K562 (cell line): ENCODE results near the gene STEAP2. TPM values are rescaled to one million over a fixed set of nuclear protein-coding genes. Genes with fewer than 3 reads are reported as not detected.

ENCODE experiments used
- ATAC-seq: fragments of 200-7000 bp; cut with Tn5 transposase; 3 replicates; pipeline ENCODE4 v1.9.1; 2020; ENCODE audit warnings: moderate library complexity
- BruUV-seq: library from RNA; stranded (reverse); fragments of 400-500 nt; replicated peaks from 2 replicates; lab custom pipeline; 2021; lab: Mats Ljungman, UMichigan
- CTCF ChIA-PET: fragments of 300-600 bp; formaldehyde crosslinking; extraction: SDS; loops from one replicate; lab custom pipeline; 2021; ENCODE audit warnings: low intra/inter-chr PET ratio; lab: Yijun Ruan, JAX
- POLR2A ChIA-PET: fragments of 300-600, 350-650 bp; sonication (Branson Sonifier 250); formaldehyde crosslinking; extraction: SDS; loops from one replicate; lab custom pipeline; 2021; ENCODE audit warnings: antibody characterized with exemption, inconsistent platforms; lab: Yijun Ruan, JAX
- DNase-seq, 4 experiments: peaks; one replicate each; pipeline versions ENCODE4 v3.0.0 to v3.0.0-alpha.2; 2011 to 2018; ENCODE audit warnings: low spot score in 3 of 4, mixed read lengths in 3 of 4; ENCODE audit errors: extremely low read depth in 1 of 4
- FAIRE-seq: peaks from 2 replicates; lab custom pipeline; 2011; peaks lifted over from hg19 to GRCh38; lab: Jason Lieb, UNC
- H2AFZ ChIP-seq: 2 replicates; pipeline ENCODE4 v1.6.0; 2011; ENCODE audit warnings: low read depth, low read length, control low read depth, inconsistent platforms
- H3K27ac ChIP-seq: fragments of 200-600 bp; 3 replicates; pipeline ENCODE4 v1.8.0; 2011; ENCODE audit warnings: low read depth, mild to moderate bottlenecking, control low read depth, inconsistent platforms, low read length, moderate library complexity, mixed read lengths; ENCODE audit errors: extremely low read depth
- H3K27me3 ChIP-seq, 2 experiments: fragments of 300-600 bp in 1 of 2; 2 replicates in 1 of 2; 3 replicates in 1 of 2; pipeline versions ENCODE4 v1.6.0 to v1.8.0; 2011; ENCODE audit warnings: inconsistent platforms in 2 of 2, low read length in 2 of 2, mild to moderate bottlenecking in 1 of 2, mixed read lengths in 1 of 2, moderate library complexity in 1 of 2; ENCODE audit not compliant: control insufficient read depth in 2 of 2, insufficient read depth in 2 of 2
- H3K36me3 ChIP-seq: fragments of 300-600 bp; 3 replicates; pipeline ENCODE4 v1.8.0; 2011; ENCODE audit warnings: mild to moderate bottlenecking, low read length, inconsistent platforms; ENCODE audit not compliant: control insufficient read depth, insufficient read depth
- H3K4me1 ChIP-seq, 2 experiments: fragments of 200-600 bp in 1 of 2; replicated peaks in 1 of 2; 2 replicates in 1 of 2; 3 replicates in 1 of 2; pipeline versions ENCODE4 v1.5.1 to v1.8.0; 2011; ENCODE audit warnings: inconsistent platforms in 2 of 2, low read length in 2 of 2, mild to moderate bottlenecking in 1 of 2, mixed read lengths in 1 of 2, moderate library complexity in 1 of 2; ENCODE audit not compliant: control insufficient read depth in 2 of 2, insufficient read depth in 2 of 2
- H3K4me2 ChIP-seq: 2 replicates; pipeline ENCODE4 v1.6.1; 2011; ENCODE audit warnings: low read length, control low read depth, inconsistent platforms, mixed read lengths; ENCODE audit not compliant: insufficient read depth
- H3K4me3 ChIP-seq: fragments of 200-600 bp; sonication (generic), shearing (Covaris generic); 2 replicates; pipeline ENCODE4 v1.5.1; 2016; ENCODE audit warnings: control low read depth, inconsistent platforms
- H3K79me2 ChIP-seq: fragments of 200-600 bp; 3 replicates; pipeline ENCODE4 v1.8.0; 2011; ENCODE audit warnings: low read length, inconsistent platforms; ENCODE audit not compliant: control insufficient read depth, insufficient read depth
- H3K9ac ChIP-seq, 2 experiments: 2 replicates each; pipeline versions ENCODE4 v1.6.0 to v1.6.1; 2011; ENCODE audit warnings: low read depth in 2 of 2, low read length in 2 of 2, control low read depth in 1 of 2, inconsistent platforms in 1 of 2, mild to moderate bottlenecking in 1 of 2, mixed read lengths in 1 of 2; ENCODE audit not compliant: insufficient read depth in 1 of 2
- H3K9me1 ChIP-seq: one replicate; pipeline ENCODE4 v1.6.0; 2011; ENCODE audit warnings: inconsistent platforms, mild to moderate bottlenecking, low read length, moderate library complexity; ENCODE audit not compliant: control insufficient read depth, insufficient read depth
- H3K9me3 ChIP-seq: replicated peaks from 2 replicates; pipeline ENCODE4 v1.5.1; 2011; ENCODE audit warnings: low read depth, low read length, inconsistent platforms; ENCODE audit not compliant: control insufficient read depth, insufficient read depth
- H4K20me1 ChIP-seq: replicated peaks from 2 replicates; pipeline ENCODE4 v1.6.1; 2011; ENCODE audit warnings: low read length, inconsistent platforms, mixed read lengths; ENCODE audit not compliant: control insufficient read depth, insufficient read depth
- ZFP1 ChIP-seq: fragments of 450-650 bp; formaldehyde crosslinking; IDR thresholded peaks from 2 replicates; pipeline ENCODE4 v1.4.0; 2020; ENCODE audit warnings: mild to moderate bottlenecking, mixed read lengths
- ZNF316 ChIP-seq: fragments of 450-650 bp; IDR thresholded peaks from 2 replicates; pipeline ENCODE4 v1.6.1; 2016
- WGBS: fragments of 100-300 bp; shearing (Covaris generic); methylation state at CpG from one replicate; pipeline ENCODE4 v1.1.6; 2016; ENCODE audit warnings: low coverage, mixed read lengths; ENCODE audit not compliant: insufficient coverage; ENCODE audit errors: missing lambda C conversion rate; 5-methylcytosine and 5-hydroxymethylcytosine counted together
- in situ Hi-C: fragments of 300-500 bp; cut with MboI; formaldehyde crosslinking; loops from 4 replicates; pipeline ENCODE4 v1.15.0; 2018; ENCODE audit warnings: inconsistent platforms, mixed read lengths
- intact Hi-C: fragments of 100-400 bp; cut with micrococcal nuclease; formaldehyde crosslinking; loops from 2 replicates; pipeline ENCODE4 v1.14.2; 2022
- polyA plus RNA-seq, 8 experiments: library from polyadenylated mRNA; depleted of rRNA in 4 of 8; stranded (reverse) in 5 of 8; unstranded in 3 of 8; fragments of >200 nt; fragmentation: Nextera tagmentation in 2 of 8; fragmentation: Illumina TruSeq in 1 of 8; extraction: Ambion mirVana in 2 of 8; extraction: Trizol in 1 of 8; gene quantifications; 2 replicates each; pipeline versions ENCODE4 v1.2.1 to v1.2.3, GENCODE V29; 2011 to 2014; ENCODE audit warnings: inconsistent platforms in 1 of 8, missing spikeins in 1 of 8
- small RNA-seq: library from RNA; depleted of rRNA; stranded (forward); fragments of <200 nt; gene quantifications from one replicate; pipeline ENCODE3, GENCODE V24; 2014
- total RNA-seq, 7 experiments: library from RNA; depleted of rRNA in 6 of 7; stranded (reverse); fragments of >200 nt in 6 of 7; fragmentation: Illumina TruSeq in 2 of 7; extraction: Trizol in 2 of 7; gene quantifications; 2 replicates each; pipeline versions ENCODE4 v1.2.1 to v1.2.3, GENCODE V29; 2011 to 2021; ENCODE audit warnings: low replicate concordance in 1 of 7

Gene STEAP2
- total and polyA plus RNA-seq, 9 of the 15 experiments (the other 6 are each of a cell fraction or from before 2014, with no cell fraction given), result 0.02 to 0.03 TPM; not detected in 7

- H3K79me2 ChIP-seq, result no peaks in the 10 kb centered on the region
- H3K4me3 ChIP-seq, result no peak overlapping the region
- no peak overlapping the region; the same call in 1 of the 2 replicates for H2AFZ ChIP-seq
- no peaks in the 10 kb centered on the region for H3K36me3 ChIP-seq
- no peak for DNase-seq
- no peaks in the 10 kb centered on the region for H3K4me1 ChIP-seq
- BruUV-seq, result no TSS peak
- TF ChIP-seq ZNF316 (peak; percentile 10; the same call in 1 of the 2 replicates), ZFP1 (no peak)
- ChIA-PET POLR2A (no interaction called here), CTCF (no interaction called here)
- in situ Hi-C loops (no loop called here), intact Hi-C loops (no loop called here)
- H3K27ac ChIP-seq, result no peak overlapping the region
- H3K9me1 ChIP-seq, result no peaks in the 10 kb centered on the region
- WGBS, result 4% methylated on average over 5 of the region's 5 CpGs
- no peak for FAIRE-seq
- H3K27me3 ChIP-seq, result no peaks in the 10 kb centered on the region
- H3K9ac ChIP-seq, result no peak overlapping the region
- ATAC-seq, result no peak
- H4K20me1 ChIP-seq, result no peaks in the 10 kb centered on the region
- no peak overlapping the region for H3K4me2 ChIP-seq
- H3K9me3 ChIP-seq, result no peaks in the 10 kb centered on the region
Observed at GRCh38 chr7:90276033-90276728, 64.6 kb downstream of the STEAP2 start.

Small RNAs within 50 kb of the gene (small RNA-seq; reads per million reads assigned to genes)
- gene RF00019, result not detected

Other genes with a start within 250 kb of the STEAP2 start
- 4.1 and 5.1 TPM in 2 replicates for gene STEAP1, start 57.3 kb upstream of the STEAP2 start, total RNA-seq (2014; rRNA removed)
- 4.0 and 4.6 TPM in 2 replicates for gene STEAP1, start 57.3 kb upstream of the STEAP2 start, total RNA-seq (2014; rRNA removed; fragmentation: Illumina TruSeq; extraction: Trizol)
- 3.9 and 5.0 TPM in 2 replicates for gene STEAP1, start 57.3 kb upstream of the STEAP2 start, total RNA-seq (2015; rRNA removed; fragmentation: Illumina TruSeq; extraction: Trizol)
- 2.7 and 3.5 TPM in 2 replicates for gene STEAP1, start 57.3 kb upstream of the STEAP2 start, total RNA-seq (2021)
- gene STEAP1, start 57.3 kb upstream of the STEAP2 start, polyA plus RNA-seq (2011; rRNA removed), result 0.42 and 2.9 TPM in 2 replicates
- 5.3 and 5.9 TPM in 2 replicates for gene STEAP1, start 57.3 kb upstream of the STEAP2 start, polyA plus RNA-seq (2014; fragmentation: Illumina TruSeq; extraction: Trizol)
- gene STEAP1, start 57.3 kb upstream of the STEAP2 start, polyA plus RNA-seq (2014; fragmentation: Nextera tagmentation; extraction: Ambion mirVana), result 1 to 10 TPM; 5.3 to 5.4 TPM
- gene STEAP1, start 57.3 kb upstream of the STEAP2 start, polyA plus RNA-seq (2014; rRNA removed), result 4.6 and 6.8 TPM in 2 replicates
- gene CFAP69, start 33.4 kb downstream of the STEAP2 start, total RNA-seq (2014; rRNA removed), result 3.2 and 5.4 TPM in 2 replicates
- gene CFAP69, start 33.4 kb downstream of the STEAP2 start, total RNA-seq (2014; rRNA removed; fragmentation: Illumina TruSeq; extraction: Trizol), result 1.8 and 2.4 TPM in 2 replicates
- gene CFAP69, start 33.4 kb downstream of the STEAP2 start, total RNA-seq (2015; rRNA removed; fragmentation: Illumina TruSeq; extraction: Trizol), result 1.1 and 1.3 TPM in 2 replicates
- gene CFAP69, start 33.4 kb downstream of the STEAP2 start, total RNA-seq (2021), result 1.3 and 2.3 TPM in 2 replicates
- gene CFAP69, start 33.4 kb downstream of the STEAP2 start, polyA plus RNA-seq (2011; rRNA removed), result 0.77 and 1.7 TPM in 2 replicates
- 1.1 and 1.2 TPM in 2 replicates for gene CFAP69, start 33.4 kb downstream of the STEAP2 start, polyA plus RNA-seq (2014; fragmentation: Illumina TruSeq; extraction: Trizol)
- under 1 TPM; 0.24 to 0.84 TPM for gene CFAP69, start 33.4 kb downstream of the STEAP2 start, polyA plus RNA-seq (2014; fragmentation: Nextera tagmentation; extraction: Ambion mirVana)
- 1.5 and 5.1 TPM in 2 replicates for gene CFAP69, start 33.4 kb downstream of the STEAP2 start, polyA plus RNA-seq (2014; rRNA removed)
- not detected in 2 replicates for gene FAM237B, start 109.6 kb downstream of the STEAP2 start, total RNA-seq (2014; rRNA removed)
- not detected in 2 replicates for gene FAM237B, start 109.6 kb downstream of the STEAP2 start, total RNA-seq (2014; rRNA removed; fragmentation: Illumina TruSeq; extraction: Trizol)
- gene FAM237B, start 109.6 kb downstream of the STEAP2 start, total RNA-seq (2015; rRNA removed; fragmentation: Illumina TruSeq; extraction: Trizol), result not detected in 2 replicates
- not detected in 2 replicates for gene FAM237B, start 109.6 kb downstream of the STEAP2 start, total RNA-seq (2021)
- gene FAM237B, start 109.6 kb downstream of the STEAP2 start, polyA plus RNA-seq (2011; rRNA removed), result not detected in 2 replicates
- not detected in 2 replicates for gene FAM237B, start 109.6 kb downstream of the STEAP2 start, polyA plus RNA-seq (2014; fragmentation: Illumina TruSeq; extraction: Trizol)
- gene FAM237B, start 109.6 kb downstream of the STEAP2 start, polyA plus RNA-seq (2014; fragmentation: Nextera tagmentation; extraction: Ambion mirVana), result not detected
- not detected in 2 replicates for gene FAM237B, start 109.6 kb downstream of the STEAP2 start, polyA plus RNA-seq (2014; rRNA removed)
- gene GTPBP10, start 135.0 kb downstream of the STEAP2 start, total RNA-seq (2014; rRNA removed), result 19.3 and 34.6 TPM in 2 replicates
- 78.7 and 91.3 TPM in 2 replicates for gene GTPBP10, start 135.0 kb downstream of the STEAP2 start, total RNA-seq (2014; rRNA removed; fragmentation: Illumina TruSeq; extraction: Trizol)
- 35.6 and 40.9 TPM in 2 replicates for gene GTPBP10, start 135.0 kb downstream of the STEAP2 start, total RNA-seq (2015; rRNA removed; fragmentation: Illumina TruSeq; extraction: Trizol)
- 58.3 and 65.2 TPM in 2 replicates for gene GTPBP10, start 135.0 kb downstream of the STEAP2 start, total RNA-seq (2021)
- 41.8 and 75.2 TPM in 2 replicates for gene GTPBP10, start 135.0 kb downstream of the STEAP2 start, polyA plus RNA-seq (2011; rRNA removed)
- 62.1 and 89.8 TPM in 2 replicates for gene GTPBP10, start 135.0 kb downstream of the STEAP2 start, polyA plus RNA-seq (2014; fragmentation: Illumina TruSeq; extraction: Trizol)
- gene GTPBP10, start 135.0 kb downstream of the STEAP2 start, polyA plus RNA-seq (2014; fragmentation: Nextera tagmentation; extraction: Ambion mirVana), result 10 to 100 TPM; 87.7 to 87.9 TPM
- 53.2 and 76.4 TPM in 2 replicates for gene GTPBP10, start 135.0 kb downstream of the STEAP2 start, polyA plus RNA-seq (2014; rRNA removed)
- 5.8 and 7.1 TPM in 2 replicates for gene CLDN12, start 191.7 kb downstream of the STEAP2 start, total RNA-seq (2014; rRNA removed)
- gene CLDN12, start 191.7 kb downstream of the STEAP2 start, total RNA-seq (2014; rRNA removed; fragmentation: Illumina TruSeq; extraction: Trizol), result 15.3 and 16.1 TPM in 2 replicates
- 12.5 and 12.8 TPM in 2 replicates for gene CLDN12, start 191.7 kb downstream of the STEAP2 start, total RNA-seq (2015; rRNA removed; fragmentation: Illumina TruSeq; extraction: Trizol)
- gene CLDN12, start 191.7 kb downstream of the STEAP2 start, total RNA-seq (2021), result 14.3 and 15.1 TPM in 2 replicates
- 36.6 and 42.2 TPM in 2 replicates for gene CLDN12, start 191.7 kb downstream of the STEAP2 start, polyA plus RNA-seq (2011; rRNA removed)
- 12.9 and 15.8 TPM in 2 replicates for gene CLDN12, start 191.7 kb downstream of the STEAP2 start, polyA plus RNA-seq (2014; fragmentation: Illumina TruSeq; extraction: Trizol)
- gene CLDN12, start 191.7 kb downstream of the STEAP2 start, polyA plus RNA-seq (2014; fragmentation: Nextera tagmentation; extraction: Ambion mirVana), result 10 to 100 TPM; 17.5 to 18.0 TPM
- gene CLDN12, start 191.7 kb downstream of the STEAP2 start, polyA plus RNA-seq (2014; rRNA removed), result 12.7 and 13.5 TPM in 2 replicates